Islet precursor cell (in vitro differentiated cells): ENCODE results near the gene SAFB2.
"Not testable (repeated sequence)": the region's sequence is repeated elsewhere in the genome, so short reads cannot be mapped to it uniquely, and the experiment has no call there.

Experiments used
- DNase-seq: peaks from one replicate; pipeline ENCODE4 v3.0.0-alpha.2; 2018

The SAFB2 gene

DNA sequence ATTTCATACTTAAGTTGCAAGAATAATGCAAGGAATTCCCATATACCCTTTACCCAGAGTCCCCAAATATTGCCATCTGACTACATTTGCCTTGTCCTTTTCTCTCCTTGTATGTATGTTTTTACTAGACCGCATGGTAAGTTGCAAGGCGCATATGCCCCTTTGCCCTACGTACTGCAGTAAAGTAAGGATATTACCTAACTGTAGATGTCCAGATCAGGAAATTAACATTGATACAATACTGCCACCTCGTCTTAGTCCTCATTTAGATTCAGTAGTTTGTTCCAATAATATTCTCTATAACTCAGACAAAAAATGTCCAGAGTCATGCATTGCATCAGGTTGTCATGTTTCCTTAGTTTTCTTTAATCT, 9.7 kb upstream of the SAFB2 start:
- no peak for DNase-seq

GRCh38 chr19:5631567-5632240, 9.1 kb upstream of the SAFB2 start:
- no peak for DNase-seq

GRCh38 chr19:5628919-5629481, 6.4 kb upstream of the SAFB2 start:
- no peak for DNase-seq

DNA sequence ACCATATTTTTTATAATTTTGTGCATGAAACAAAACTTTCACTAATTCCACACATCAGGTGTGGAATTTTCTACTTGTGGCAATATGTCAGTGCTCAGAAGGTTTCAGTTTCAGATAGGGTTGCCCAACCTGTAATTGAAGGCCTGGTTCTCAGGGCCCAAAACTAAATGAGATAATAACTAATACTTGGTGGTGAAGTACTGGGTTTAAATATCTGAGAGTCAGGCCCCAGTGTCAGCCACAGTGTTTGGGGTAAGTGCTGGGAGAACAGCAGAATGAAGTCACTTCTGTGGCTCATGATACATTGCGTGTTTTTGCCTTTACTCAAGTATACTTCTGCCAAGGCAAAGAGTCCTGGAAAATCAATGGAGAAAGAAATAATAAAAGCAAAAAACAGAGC, 5.9 kb upstream of the SAFB2 start:
- no peak for DNase-seq

DNA sequence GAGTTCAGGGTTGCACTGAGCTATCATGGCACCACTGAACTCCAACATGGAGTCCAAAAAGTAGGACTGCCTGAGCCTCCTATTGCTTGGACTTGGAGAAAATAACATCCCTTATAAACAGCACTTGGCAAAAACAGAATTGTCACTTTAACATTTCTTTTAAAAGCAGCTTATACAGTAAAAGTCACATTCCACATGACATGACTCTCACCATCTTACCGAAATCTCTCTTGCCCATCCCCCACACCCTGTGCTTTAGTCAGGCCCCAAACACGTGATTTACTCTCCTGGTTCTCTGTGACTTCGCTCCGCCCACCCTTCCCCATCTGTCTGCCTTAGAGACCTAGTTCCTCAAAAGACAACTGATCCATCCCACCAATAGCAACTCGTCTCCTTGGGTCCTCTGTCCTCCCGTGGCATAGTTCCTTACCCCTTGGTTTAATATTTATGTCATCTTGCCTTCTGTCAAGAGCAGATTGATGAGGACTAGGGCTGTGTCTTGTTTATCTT, 4.9 kb upstream of the SAFB2 start:
- no peak for DNase-seq

DNA sequence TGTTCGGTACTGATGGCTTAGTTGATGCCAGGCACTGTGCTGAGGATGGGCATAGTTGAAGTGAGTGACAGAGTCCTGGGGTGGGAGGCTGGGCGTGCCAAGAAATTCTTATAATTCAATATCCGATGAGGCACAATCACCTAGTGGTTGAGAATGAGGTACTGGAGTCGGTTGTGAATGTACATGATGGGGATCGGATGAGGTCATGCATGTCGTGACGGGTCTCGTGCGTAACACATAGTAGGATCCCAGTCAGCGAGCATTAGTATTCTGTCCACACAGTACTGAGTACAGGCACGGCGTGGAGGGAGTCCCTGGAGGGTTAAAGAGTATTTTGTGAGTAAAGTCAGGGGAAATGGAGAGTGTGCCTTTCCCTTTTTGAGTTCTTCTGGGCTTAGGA, 3.1 kb upstream of the SAFB2 start:
- no peak for DNase-seq

- DNase-seq = no peak
These were observed 2.2 kb upstream of the SAFB2 start for GRCh38 chr19:5624741-5625278.

DNA sequence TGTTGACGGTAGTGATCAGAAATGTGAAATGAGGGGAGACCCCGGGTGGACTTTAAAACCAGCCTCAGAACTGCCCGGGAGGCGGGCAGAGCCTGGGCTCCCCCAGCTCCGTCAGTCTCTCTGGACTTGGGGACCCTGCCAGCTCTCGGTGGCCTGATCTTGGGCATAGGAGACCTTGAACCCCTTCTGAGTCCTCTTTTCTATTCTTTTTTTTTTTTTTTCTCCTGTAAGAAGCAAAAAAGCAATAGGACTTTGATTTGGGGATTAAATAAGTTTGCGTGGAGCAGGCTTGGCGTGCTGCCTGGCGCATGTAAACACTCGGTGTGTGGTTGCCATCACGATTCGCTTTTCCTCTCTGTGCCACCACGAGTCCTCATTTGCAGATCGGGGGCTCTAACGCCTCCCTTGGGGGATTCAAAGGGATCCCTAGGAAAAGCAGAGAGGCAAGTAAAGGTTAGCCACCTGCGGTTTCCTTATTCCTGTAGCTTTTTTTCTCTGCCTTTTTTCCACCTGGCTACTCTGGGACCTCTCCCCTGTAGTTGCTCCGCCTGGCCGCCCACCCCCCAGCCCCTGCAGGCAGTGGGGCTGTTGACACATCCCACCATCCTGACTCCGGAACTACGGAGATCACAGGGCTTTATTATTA, 1.6 kb upstream of the SAFB2 start:
- DNase-seq = no peak

DNA sequence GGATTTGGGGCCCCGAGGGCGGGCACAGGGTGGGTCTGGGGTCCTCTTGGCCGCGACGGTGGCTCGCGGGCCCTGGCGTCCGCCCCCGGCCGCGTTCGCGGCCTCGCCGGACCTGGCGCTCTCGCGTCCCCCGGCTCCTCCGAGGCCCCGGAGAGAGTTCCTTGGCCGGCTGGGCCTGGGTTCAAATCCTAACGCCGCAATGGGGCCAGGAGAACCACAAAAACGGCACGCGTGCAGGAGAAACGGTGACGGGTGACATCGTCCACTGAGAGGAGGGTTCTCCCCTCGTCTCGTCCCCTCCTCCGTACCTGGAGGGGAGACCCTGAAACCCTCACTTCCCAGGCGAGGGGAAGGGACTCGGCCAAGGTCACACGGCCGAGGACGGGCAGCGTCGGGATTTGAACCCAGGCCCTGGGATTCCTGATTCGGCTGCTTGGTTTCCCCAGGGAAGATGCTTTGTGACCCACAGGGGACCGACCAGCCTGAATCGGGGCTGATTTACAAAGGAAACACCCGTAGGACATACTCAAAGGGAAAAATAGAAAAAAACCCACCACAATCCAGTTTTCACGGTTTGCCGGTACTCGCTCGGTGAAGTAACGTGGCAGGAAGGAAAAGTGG, 931 bp upstream of the SAFB2 start:
- DNase-seq = no peak

DNA sequence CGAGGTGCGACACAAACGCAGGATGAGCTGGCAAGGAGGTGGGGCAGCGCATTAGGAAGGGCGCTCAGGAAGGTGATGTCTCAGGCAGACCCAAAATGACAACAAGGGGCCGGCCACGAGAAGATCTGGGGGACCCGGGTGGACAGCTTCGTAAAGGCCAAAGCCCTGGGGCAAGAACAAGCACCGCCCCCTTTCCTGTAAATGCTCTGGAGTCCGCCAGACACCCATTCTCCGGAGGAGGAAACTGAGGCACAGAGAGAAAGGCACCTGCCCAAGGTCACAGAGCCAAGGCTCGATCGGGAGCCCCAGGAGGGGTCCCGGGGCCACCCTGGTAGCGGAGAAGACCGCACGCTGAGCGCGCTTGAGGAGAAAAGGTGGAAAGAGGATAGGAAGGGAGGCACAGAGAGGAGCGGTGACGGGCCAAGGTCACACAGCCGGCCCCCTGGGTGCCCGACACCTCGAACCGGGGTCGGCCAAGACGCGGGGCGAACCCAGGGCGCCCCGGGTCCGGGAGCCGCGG, 571 bp downstream of the SAFB2 start:
- DNase-seq = peak; percentile 56

- no peak for DNase-seq
These were observed 1.1 kb downstream of the SAFB2 start for GRCh38 chr19:5621311-5621944.

- no peak for DNase-seq
These were observed 2.6 kb downstream of the SAFB2 start for GRCh38 chr19:5619946-5620345.

DNA sequence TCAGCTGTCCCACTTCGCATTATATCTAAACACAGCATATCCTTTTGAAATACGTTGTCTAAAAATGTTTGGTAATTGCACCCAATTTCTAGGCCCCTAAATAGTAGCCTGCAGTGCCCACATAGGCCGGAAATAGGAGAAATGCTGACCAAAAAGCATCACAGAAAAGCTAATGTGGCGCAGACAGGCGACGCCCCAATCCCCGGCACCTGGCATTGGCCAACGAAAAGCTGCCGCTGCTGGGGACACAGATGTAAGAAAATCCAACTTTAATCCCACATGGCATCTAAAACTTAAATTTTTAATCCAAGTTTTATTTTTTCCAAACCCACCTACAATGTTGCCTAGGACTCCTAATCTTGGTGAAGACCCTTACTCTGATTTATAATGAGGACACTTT, 4.0 kb downstream of the SAFB2 start:
- DNase-seq = no peak

DNA sequence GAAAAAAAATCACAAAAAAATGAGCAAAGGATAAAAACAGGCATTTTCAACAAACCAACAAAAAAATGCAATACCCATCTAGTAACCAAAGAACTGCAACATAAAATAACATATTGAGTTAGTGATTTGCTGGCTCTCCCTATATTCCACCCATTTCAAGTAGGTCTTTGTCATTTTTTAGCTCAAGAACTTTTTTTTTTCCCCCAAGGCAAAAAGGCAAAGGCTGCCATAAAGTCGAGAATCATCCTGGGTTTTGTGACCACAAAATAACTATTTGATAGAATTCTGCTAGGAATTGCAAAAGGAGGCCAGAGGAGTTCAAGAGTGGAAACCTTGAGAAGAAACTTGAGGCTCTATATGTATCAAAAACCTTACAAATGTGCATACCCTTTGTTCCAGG, 5.5 kb downstream of the SAFB2 start:
- no peak for DNase-seq

- no peak for DNase-seq
These were observed 6.7 kb downstream of the SAFB2 start for GRCh38 chr19:5615756-5616327.

- DNase-seq = no peak
These were observed 9.4 kb downstream of the SAFB2 start for GRCh38 chr19:5612891-5613865.

DNA sequence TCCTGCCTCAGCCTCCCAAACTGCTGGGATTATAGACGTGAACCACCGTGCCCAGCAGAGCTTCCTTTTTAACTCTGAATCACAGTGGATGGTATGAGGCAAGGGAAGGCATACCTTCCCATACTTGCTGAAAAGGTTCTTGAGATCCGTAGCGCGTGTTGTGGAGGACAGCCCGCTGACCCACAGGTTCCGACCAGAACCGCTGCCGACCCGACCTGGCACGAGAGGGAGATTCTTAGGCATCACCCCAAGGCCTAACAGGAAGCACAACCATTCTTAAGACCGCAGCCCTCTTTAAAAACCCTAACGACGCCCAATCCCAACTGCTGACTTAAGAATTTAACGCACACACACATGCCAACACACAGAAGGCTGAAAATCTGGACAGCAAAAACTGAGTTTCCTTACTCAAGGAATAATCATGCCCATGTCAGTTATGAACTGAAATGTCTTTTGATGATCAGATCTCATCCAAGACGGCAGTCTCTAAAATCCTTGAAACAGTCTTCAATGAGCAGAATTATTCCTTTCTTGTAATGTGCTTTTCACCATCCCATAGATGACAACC, 12.6 kb downstream of the SAFB2 start:
- DNase-seq = no peak

DNA sequence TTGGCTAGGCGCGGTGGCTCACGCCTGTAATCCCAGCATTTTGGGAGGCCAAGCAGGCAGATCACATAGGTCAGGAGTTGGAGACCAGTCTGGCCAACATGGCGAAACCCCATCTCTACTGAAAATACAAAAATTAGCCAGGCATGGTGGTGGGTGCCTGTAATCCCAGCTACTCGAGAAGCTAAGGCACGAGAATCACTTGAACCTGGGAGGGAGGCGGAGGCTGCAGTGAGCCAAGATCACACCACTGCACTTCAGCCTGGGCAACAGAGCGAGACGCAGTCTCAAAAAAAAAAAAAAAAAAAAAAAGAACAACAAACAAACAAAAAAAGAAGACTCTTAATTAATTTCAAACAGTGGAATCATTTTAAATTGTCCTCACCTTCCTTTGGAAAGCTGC, 13.8 kb downstream of the SAFB2 start:
- not testable (repeated sequence) for DNase-seq

DNA sequence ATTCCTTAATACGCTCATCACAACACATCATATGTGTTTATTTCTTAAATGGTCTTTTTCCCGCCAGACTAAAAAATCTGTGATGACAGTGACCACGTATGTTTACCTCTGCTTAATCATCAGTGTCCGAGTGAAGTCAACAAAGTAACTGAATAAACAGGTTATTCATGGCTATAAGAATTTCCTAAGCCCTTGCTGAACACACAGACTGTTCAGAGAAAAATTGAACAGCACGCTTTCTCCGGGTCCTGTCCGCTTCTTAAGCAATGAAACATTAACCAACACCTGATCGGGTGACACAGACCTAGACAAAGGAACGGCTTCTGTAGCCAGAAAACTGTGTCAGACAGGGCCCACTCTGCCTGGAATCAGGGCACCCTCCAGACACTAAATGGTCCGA, 14.3 kb downstream of the SAFB2 start:
- no peak for DNase-seq

- DNase-seq = no peak
These were observed 15.0 kb downstream of the SAFB2 start for GRCh38 chr19:5607318-5608275.
